B cell (primary cell): Measurements from ENCODE around the gene ATP6V1F. TPM values are rescaled to one million over a fixed set of nuclear protein-coding genes. Genes with fewer than 3 reads are reported as not detected.
A peak's percentile ranks its signal among the peaks of the same experiment; 100 is the strongest.

Experiments used
- ATAC-seq: fragments of 200-7000 bp; cut with Tn5 transposase; one replicate; pipeline ENCODE4 v1.10.0; 2021; ENCODE audit warnings: low read depth, mild to moderate bottlenecking, moderate number of reproducible peaks, moderate library complexity
- CTCF ChIA-PET: fragments of 350-600 bp; sonication (Branson Sonifier 250); formaldehyde crosslinking; loops from one replicate; lab custom pipeline; 2021; ENCODE audit warnings: antibody characterized with exemption, inconsistent platforms; lab: Charles Lee
- POLR2A ChIA-PET: fragments of 350-600 bp; sonication (Branson Sonifier 250); formaldehyde crosslinking; loops from one replicate; lab custom pipeline; 2021; ENCODE audit warnings: antibody characterized with exemption; lab: Charles Lee
- DNase-seq: peaks from one replicate; pipeline ENCODE4 v3.0.0; 2013
- H2AFZ ChIP-seq: 2 replicates; pipeline ENCODE4 v1.6.1; 2012; ENCODE audit warnings: mild to moderate bottlenecking, low read depth, low read length; ENCODE audit not compliant: insufficient read depth, poor library complexity, severe bottlenecking
- H3K27ac ChIP-seq, 2 donors: 1 replicate in 1 of 2; 2 replicates in 1 of 2; pipeline ENCODE4 v1.5.1; 2012 to 2013; ENCODE audit warnings: low read length in 2 of 2, mild to moderate bottlenecking in 2 of 2, moderate library complexity in 1 of 2
- H3K27me3 ChIP-seq, 4 experiments: fragments of 200-600 bp in 1 of 4; sonication (generic) in 1 of 4; replicated peaks in 1 of 4; 1 replicate in 2 of 4; 2 replicates in 2 of 4; pipeline versions ENCODE4 v1.6.1 to v1.7.0; 2013 to 2016; ENCODE audit warnings: low read length in 3 of 4, mild to moderate bottlenecking in 2 of 4, mixed read lengths in 1 of 4, moderate library complexity in 1 of 4; ENCODE audit not compliant: insufficient read depth in 4 of 4, control insufficient read depth in 3 of 4; ENCODE audit errors: control extremely low read depth in 1 of 4
- H3K36me3 ChIP-seq, 2 experiments: replicated peaks in 1 of 2; 1 replicate in 1 of 2; 2 replicates in 1 of 2; pipeline versions ENCODE4 v1.6.1 to v1.7.1; 2013; ENCODE audit warnings: low read length in 1 of 2; ENCODE audit not compliant: insufficient read depth in 2 of 2, control insufficient read depth in 1 of 2; ENCODE audit errors: control extremely low read depth in 1 of 2, extremely low read depth in 1 of 2
- H3K4me1 ChIP-seq, 2 donors: fragments of 200-600 bp in 1 of 2; sonication (generic) in 1 of 2; 1 replicate in 1 of 2; 2 replicates in 1 of 2; pipeline versions ENCODE4 v1.5.1 to v1.6.1; 2013 to 2017; ENCODE audit warnings: low read length in 2 of 2; ENCODE audit not compliant: control insufficient read depth in 2 of 2, insufficient read depth in 2 of 2
- H3K4me2 ChIP-seq: replicated peaks from 2 replicates; pipeline ENCODE3; 2012; ENCODE audit warnings: mild to moderate bottlenecking, low read depth, low read length; ENCODE audit not compliant: poor library complexity, severe bottlenecking
- H3K4me3 ChIP-seq, 5 experiments: fragments of 200-600 bp in 1 of 5; sonication (generic) in 1 of 5; 1 replicate in 3 of 5; 2 replicates in 2 of 5; pipeline versions ENCODE4 v1.5.1 to v1.7.0; 2011 to 2016; ENCODE audit warnings: low read length in 4 of 5, mild to moderate bottlenecking in 4 of 5, low read depth in 2 of 5, control low read depth in 1 of 5, moderate library complexity in 1 of 5; ENCODE audit not compliant: insufficient read depth in 1 of 5; ENCODE audit errors: control extremely low read depth in 1 of 5, extremely low read depth in 1 of 5
- H3K79me2 ChIP-seq: fragments of 200-600 bp; sonication (generic); one replicate; pipeline ENCODE4 v1.6.0; 2016; ENCODE audit warnings: low read length; ENCODE audit not compliant: control insufficient read depth, insufficient read depth
- H3K9ac ChIP-seq: fragments of 200-600 bp; sonication (generic); 2 replicates; pipeline ENCODE4 v1.6.1; 2017; ENCODE audit warnings: mild to moderate bottlenecking, low read length, moderate library complexity
- H3K9me3 ChIP-seq, 3 donors: one replicate each; pipeline versions ENCODE4 v1.6.1 to v1.7.1; 2013; ENCODE audit warnings: low read length in 2 of 3; ENCODE audit not compliant: control insufficient read depth in 2 of 3, insufficient read depth in 1 of 3; ENCODE audit errors: control extremely low read depth in 1 of 3
- H4K20me1 ChIP-seq: 2 replicates; pipeline ENCODE4 v1.6.0; 2012; ENCODE audit warnings: mild to moderate bottlenecking, low read length; ENCODE audit not compliant: insufficient read depth, control insufficient read depth, poor library complexity, severe bottlenecking
- H3K27ac Mint-ChIP-seq: one replicate; pipeline ENCODE4 v1.8.0; 2021; ENCODE audit warnings: mixed read lengths
- H3K27me3 Mint-ChIP-seq: one replicate; pipeline ENCODE4 v1.8.0; 2021; ENCODE audit warnings: mixed read lengths
- H3K4me1 Mint-ChIP-seq: one replicate; pipeline ENCODE4 v1.8.0; 2021; ENCODE audit warnings: mixed read lengths
- H3K4me3 Mint-ChIP-seq: one replicate; pipeline ENCODE4 v1.8.0; 2021; ENCODE audit warnings: mixed read lengths
- H3K9me3 Mint-ChIP-seq: one replicate; pipeline ENCODE4 v1.8.0; 2022; ENCODE audit warnings: mixed read lengths; ENCODE audit not compliant: insufficient read depth
- EZH2 ChIP-seq: IDR thresholded peaks from 2 replicates; pipeline ENCODE4 v1.6.1; 2012; ENCODE audit warnings: borderline replicate concordance, low read depth, mild to moderate bottlenecking, moderate library complexity, low read length; ENCODE audit not compliant: insufficient read depth, poor library complexity, severe bottlenecking
- WGBS: methylation state at CpG from one replicate; pipeline ENCODE4 v1.1.5; 2013; ENCODE audit warnings: missing lambda C conversion rate; ENCODE audit not compliant: insufficient coverage; 5-methylcytosine and 5-hydroxymethylcytosine counted together
- intact Hi-C: fragments of 100-400 bp; cut with micrococcal nuclease; formaldehyde crosslinking; loops from one replicate; pipeline ENCODE4 v1.10.0; 2022
- polyA plus RNA-seq: library from polyadenylated mRNA; depleted of rRNA; stranded (reverse); fragments of >200 nt; gene quantifications from 2 replicates; pipeline ENCODE4 v1.2.3, GENCODE V29; 2012
- total RNA-seq, 2 donors: library from RNA; stranded (reverse); fragments of 120-200 nt in 1 of 2; gene quantifications; 1 replicate in 1 of 2; 2 replicates in 1 of 2; pipeline versions ENCODE4 v1.2.3 to v1.2.4, GENCODE V29; 2013 to 2022
- TF ChIP-seq, protein P1 (sequence below): fragments of 200-600 bp; IDR thresholded peaks from one replicate; pipeline ENCODE4 v1.8.0; 2022; ENCODE audit warnings: antibody characterized with exemption, mild to moderate bottlenecking

ATP6V1F gene
- total and polyA plus RNA-seq, 2 donors (not counting 1 experiment from before 2014, with no cell fraction given): 81.7 to 198 TPM

GRCh38 chr7:128885370-128886187 is 22.9 kb downstream of the ATP6V1F start:
- Histone ChIP-seq H3K4me1 (peaks cover 0 to 6% of the 10 kb centered on the region in 2 donors), H3K4me2 (no peak overlapping the region), H3K36me3 (no peaks in the 10 kb centered on the region), H3K27me3 (peaks cover 0 to 29% (median 4%) of the 10 kb centered on the region in 4 experiments), H4K20me1 (no peaks in the 10 kb centered on the region), H3K4me3 (no peak overlapping the region), H2AFZ (no peak overlapping the region), H3K9me3 (no peaks in the 10 kb centered on the region), H3K27ac (no peak overlapping the region), H3K79me2 (no peaks in the 10 kb centered on the region), H3K9ac (no peak overlapping the region)
- CTCF ChIA-PET: interaction anchor here (0.6 to 1.2 kb wide), 3 partner anchors 22 to 449 kb away, joined by 3 to 4 read pairs (median 3); partner anchors contain the start of gene ATP6V1F
- no peak for DNase-seq
- Mint-ChIP-seq H3K27me3 (peaks cover 10% of the 10 kb centered on the region), H3K4me1 (peaks cover 3% of the 10 kb centered on the region), H3K27ac (peak overlapping the region; percentile 20), H3K9me3 (no peaks in the 10 kb centered on the region), H3K4me3 (no peak overlapping the region)
- 97% methylated on average over 6 of the region's 10 CpGs for WGBS
- TF ChIP-seq, protein P1, sequence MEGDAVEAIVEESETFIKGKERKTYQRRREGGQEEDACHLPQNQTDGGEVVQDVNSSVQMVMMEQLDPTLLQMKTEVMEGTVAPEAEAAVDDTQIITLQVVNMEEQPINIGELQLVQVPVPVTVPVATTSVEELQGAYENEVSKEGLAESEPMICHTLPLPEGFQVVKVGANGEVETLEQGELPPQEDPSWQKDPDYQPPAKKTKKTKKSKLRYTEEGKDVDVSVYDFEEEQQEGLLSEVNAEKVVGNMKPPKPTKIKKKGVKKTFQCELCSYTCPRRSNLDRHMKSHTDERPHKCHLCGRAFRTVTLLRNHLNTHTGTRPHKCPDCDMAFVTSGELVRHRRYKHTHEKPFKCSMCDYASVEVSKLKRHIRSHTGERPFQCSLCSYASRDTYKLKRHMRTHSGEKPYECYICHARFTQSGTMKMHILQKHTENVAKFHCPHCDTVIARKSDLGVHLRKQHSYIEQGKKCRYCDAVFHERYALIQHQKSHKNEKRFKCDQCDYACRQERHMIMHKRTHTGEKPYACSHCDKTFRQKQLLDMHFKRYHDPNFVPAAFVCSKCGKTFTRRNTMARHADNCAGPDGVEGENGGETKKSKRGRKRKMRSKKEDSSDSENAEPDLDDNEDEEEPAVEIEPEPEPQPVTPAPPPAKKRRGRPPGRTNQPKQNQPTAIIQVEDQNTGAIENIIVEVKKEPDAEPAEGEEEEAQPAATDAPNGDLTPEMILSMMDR: no peak
- no peak for TF ChIP-seq EZH2
- intact Hi-C loops: no loop called here
- POLR2A ChIA-PET: no interaction called here
- no peak for ATAC-seq
